RWPE2 (cell line): ENCODE results near the gene GLB1L2.

ENCODE experiments used
- ATAC-seq: fragments of 200-7000 bp; cut with Tn5 transposase; 3 replicates; pipeline ENCODE4 v1.9.1; 2021; ENCODE audit warnings: low read depth
- DNase-seq: peaks from one replicate; pipeline ENCODE4 v3.0.0-alpha.2; 2020; ENCODE audit warnings: low spot score
- H3K27ac ChIP-seq: fragments of 450-650 bp; 2 replicates; pipeline ENCODE4 v1.5.1; 2017; ENCODE audit warnings: mild to moderate bottlenecking; ENCODE audit not compliant: poor library complexity, severe bottlenecking
- H3K27me3 ChIP-seq: fragments of 250-450 bp; sonication (Bioruptor Pico); 2 replicates; pipeline ENCODE4 v1.5.1; 2021; ENCODE audit warnings: mild to moderate bottlenecking, moderate library complexity; ENCODE audit not compliant: insufficient read depth, poor library complexity, severe bottlenecking
- H3K36me3 ChIP-seq: fragments of 250-450 bp; sonication (Bioruptor Pico); 2 replicates; pipeline ENCODE4 v1.5.1; 2020; ENCODE audit warnings: low read depth, mild to moderate bottlenecking, moderate library complexity
- H3K4me1 ChIP-seq: fragments of 250-450 bp; sonication (Bioruptor Pico); 2 replicates; pipeline ENCODE4 v1.5.1; 2021; ENCODE audit warnings: mild to moderate bottlenecking, moderate library complexity; ENCODE audit not compliant: insufficient read depth, poor library complexity, severe bottlenecking
- H3K4me3 ChIP-seq: fragments of 250-450 bp; sonication (Bioruptor Pico); 2 replicates; pipeline ENCODE4 v1.5.1; 2021; ENCODE audit warnings: mild to moderate bottlenecking, moderate library complexity; ENCODE audit not compliant: severe bottlenecking
- H3K9me3 ChIP-seq: fragments of 250-450 bp; sonication (Bioruptor Pico); 2 replicates; pipeline ENCODE4 v1.5.1; 2021; ENCODE audit warnings: mild to moderate bottlenecking, moderate library complexity; ENCODE audit not compliant: severe bottlenecking
- CTCF ChIP-seq: fragments of 450-650 bp; IDR thresholded peaks from one replicate; pipeline ENCODE4 v1.5.1; 2017; ENCODE audit warnings: mild to moderate bottlenecking, moderate library complexity; ENCODE audit not compliant: poor library complexity, severe bottlenecking

GLB1L2 gene

GRCh38 chr11:134383576-134384221, 51.9 kb downstream of the GLB1L2 start:
- Histone ChIP-seq H3K27ac (no peak overlapping the region), H3K9me3 (no peaks in the 10 kb centered on the region), H3K4me1 (no peaks in the 10 kb centered on the region), H3K27me3 (no peaks in the 10 kb centered on the region), H3K4me3 (no peak overlapping the region), H3K36me3 (no peaks in the 10 kb centered on the region)
- DNase-seq (no peak), ATAC-seq (no peak)
- no peak for TF ChIP-seq CTCF

GRCh38 chr11:134384406-134384805, 52.6 kb downstream of the GLB1L2 start:
- Histone ChIP-seq H3K36me3 (no peaks in the 10 kb centered on the region), H3K4me3 (no peak overlapping the region), H3K27ac (no peak overlapping the region), H3K9me3 (no peaks in the 10 kb centered on the region), H3K4me1 (no peaks in the 10 kb centered on the region), H3K27me3 (no peaks in the 10 kb centered on the region)
- no peak for DNase-seq
- no peak for TF ChIP-seq CTCF
- ATAC-seq, result no peak

DNA sequence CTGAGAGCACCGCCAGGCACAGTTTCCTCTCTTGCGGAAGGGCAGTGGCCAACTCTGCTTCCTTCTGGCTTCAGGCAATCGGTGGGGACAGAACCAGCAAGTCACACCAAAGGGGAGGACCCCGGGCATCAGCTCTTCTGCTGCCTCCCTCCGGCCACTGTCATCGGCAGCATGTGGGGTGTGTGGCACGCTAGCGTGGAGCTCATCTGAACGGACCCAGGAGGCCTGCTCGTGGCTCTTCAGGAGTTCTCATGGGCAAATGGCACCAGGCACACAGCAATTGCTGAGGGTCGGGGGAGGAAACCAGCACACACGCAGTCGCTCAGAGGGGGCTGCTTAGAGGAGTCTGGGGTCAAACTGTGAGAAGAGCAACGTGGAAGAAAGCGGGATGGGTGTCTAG, 53.4 kb downstream of the GLB1L2 start:
- no peaks in the 10 kb centered on the region for H3K27me3 ChIP-seq
- H3K4me3 ChIP-seq, result no peak overlapping the region
- no peaks in the 10 kb centered on the region for H3K36me3 ChIP-seq
- DNase-seq (no peak), ATAC-seq (no peak)
- H3K4me1 ChIP-seq, result no peaks in the 10 kb centered on the region
- H3K27ac ChIP-seq, result no peak overlapping the region
- H3K9me3 ChIP-seq, result no peaks in the 10 kb centered on the region
- no peak for TF ChIP-seq CTCF

GRCh38 chr11:134385774-134386565, 54.2 kb downstream of the GLB1L2 start:
- Histone ChIP-seq H3K36me3 (no peaks in the 10 kb centered on the region), H3K4me3 (no peak overlapping the region), H3K9me3 (no peaks in the 10 kb centered on the region), H3K27me3 (no peaks in the 10 kb centered on the region), H3K27ac (no peak overlapping the region), H3K4me1 (no peaks in the 10 kb centered on the region)
- no peak for ATAC-seq
- TF ChIP-seq CTCF, result no peak
- no peak for DNase-seq

DNA sequence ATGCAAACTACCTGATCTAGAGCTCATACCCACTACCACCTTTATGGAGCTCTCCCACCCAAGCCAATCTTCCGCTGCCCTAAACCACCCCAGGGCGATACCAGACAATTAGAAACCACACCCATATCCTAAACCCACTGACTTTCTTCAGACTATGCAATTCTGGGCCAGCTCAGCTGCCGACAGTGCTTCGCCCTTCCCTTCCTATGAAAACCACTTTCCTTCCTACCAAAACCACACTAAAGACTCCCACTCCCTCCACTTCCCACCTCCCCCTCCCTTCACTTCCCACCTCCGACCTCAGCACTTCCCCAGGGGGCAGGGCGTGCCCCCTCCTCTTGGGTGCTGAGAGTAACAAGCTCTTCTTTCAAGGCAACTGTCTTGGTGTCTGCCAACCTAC, 55.2 kb downstream of the GLB1L2 start:
- DNase-seq (no peak), ATAC-seq (no peak)
- H3K27ac ChIP-seq, result no peak overlapping the region
- H3K4me3 ChIP-seq, result no peak overlapping the region
- H3K9me3 ChIP-seq, result no peaks in the 10 kb centered on the region
- H3K4me1 ChIP-seq, result no peaks in the 10 kb centered on the region
- TF ChIP-seq CTCF, result no peak
- H3K27me3 ChIP-seq, result no peaks in the 10 kb centered on the region
- no peaks in the 10 kb centered on the region for H3K36me3 ChIP-seq
